ENCODE measurements around the gene WFDC13.
"Not testable (repeated sequence)": the region's sequence is repeated elsewhere in the genome, so short reads cannot be mapped to it uniquely, and the experiment has no call there.

The WFDC13 gene

GRCh38 chr20:45701873-45702272 is at the start of gene WFDC13:
Gene WFDC13 (plus strand): TSS chr20:45702038. CDS start chr20:45702124, 86 bp downstream.
- no peaks in the 10 kb centered on the region for H3K27me3 ChIP-seq (replicated peaks; ENCODE audit: control insufficient read depth, insufficient read depth, low read length)
- DNase-seq (ENCODE audit: low read depth) = no peak
- H3K9ac ChIP-seq (ENCODE audit: low read length) = no peak within 1 kb of the TSS
- H3K4me1 ChIP-seq (ENCODE audit: control insufficient read depth, insufficient read depth, low read length) = no peaks in the 10 kb centered on the region
- no peak within 1 kb of the TSS for H3K4me3 ChIP-seq (ENCODE audit: low read length)
- no peaks in the 10 kb centered on the region for H3K9me3 ChIP-seq (ENCODE audit: control insufficient read depth, low read length)
- no peaks in the 10 kb centered on the region for H3K36me3 ChIP-seq (ENCODE audit: control insufficient read depth, insufficient read depth, low read length, severe bottlenecking)

- DNase-seq (ENCODE audit: low read depth); H3K4me3 ChIP-seq (ENCODE audit: low read length); H3K27me3 ChIP-seq (replicated peaks; ENCODE audit: control insufficient read depth, insufficient read depth, low read length); H3K9ac ChIP-seq (ENCODE audit: low read length); H3K4me1 ChIP-seq (ENCODE audit: control insufficient read depth, insufficient read depth, low read length); H3K9me3 ChIP-seq (ENCODE audit: control insufficient read depth, low read length); H3K36me3 ChIP-seq (ENCODE audit: control insufficient read depth, insufficient read depth, low read length, severe bottlenecking): not testable (repeated sequence)
Observed at GRCh38 chr20:45657038-45657437, 44.8 kb upstream of the WFDC13 start.

GRCh38 chr20:45670139-45670538 is 31.7 kb upstream of the WFDC13 start, which contains the start of gene WFDC11:
Gene WFDC11 (minus strand): TSS chr20:45670239. CDS start chr20:45650600, 19,639 bp downstream.
- Histone ChIP-seq H3K9me3 (ENCODE audit: control insufficient read depth, low read length) (peaks cover 14% of the 10 kb centered on the region), H3K36me3 (ENCODE audit: control insufficient read depth, insufficient read depth, low read length, severe bottlenecking) (no peaks in the 10 kb centered on the region), H3K4me1 (ENCODE audit: control insufficient read depth, insufficient read depth, low read length) (no peaks in the 10 kb centered on the region), H3K9ac (ENCODE audit: low read length) (no peak within 1 kb of the TSS), H3K4me3 (ENCODE audit: low read length) (no peak within 1 kb of the TSS), H3K27me3 (replicated peaks; ENCODE audit: control insufficient read depth, insufficient read depth, low read length) (no peaks in the 10 kb centered on the region)
- no peak for DNase-seq (ENCODE audit: low read depth)

GRCh38 chr20:45672765-45673164 is 29.1 kb upstream of the WFDC13 start:
- no peak overlapping the region for H3K9ac ChIP-seq (ENCODE audit: low read length)
- H3K4me1 ChIP-seq (ENCODE audit: control insufficient read depth, insufficient read depth, low read length) = no peaks in the 10 kb centered on the region

GRCh38 chr20:45679650-45680049 is 22.2 kb upstream of the WFDC13 start:
- Histone ChIP-seq H3K36me3 (ENCODE audit: control insufficient read depth, insufficient read depth, low read length, severe bottlenecking) (no peaks in the 10 kb centered on the region), H3K4me1 (ENCODE audit: control insufficient read depth, insufficient read depth, low read length) (no peaks in the 10 kb centered on the region), H3K9me3 (ENCODE audit: control insufficient read depth, low read length) (peaks cover 49% of the 10 kb centered on the region), H3K4me3 (ENCODE audit: low read length) (no peak overlapping the region), H3K9ac (ENCODE audit: low read length) (no peak overlapping the region), H3K27me3 (replicated peaks; ENCODE audit: control insufficient read depth, insufficient read depth, low read length) (peaks cover 10% of the 10 kb centered on the region)
- no peak for DNase-seq (ENCODE audit: low read depth)

More at GRCh38 chr20:45672765-45673164, 29.1 kb upstream of the WFDC13 start:
- no peaks in the 10 kb centered on the region for H3K36me3 ChIP-seq (ENCODE audit: control insufficient read depth, insufficient read depth, low read length, severe bottlenecking)
- DNase-seq (ENCODE audit: low read depth) = no peak
- H3K27me3 ChIP-seq (replicated peaks; ENCODE audit: control insufficient read depth, insufficient read depth, low read length) = no peaks in the 10 kb centered on the region
- H3K4me3 ChIP-seq (ENCODE audit: low read length) = no peak overlapping the region
- peaks cover 31% of the 10 kb centered on the region for H3K9me3 ChIP-seq (ENCODE audit: control insufficient read depth, low read length)

GRCh38 chr20:45685896-45686295 is 15.9 kb upstream of the WFDC13 start:
- no peaks in the 10 kb centered on the region for H3K4me1 ChIP-seq (ENCODE audit: control insufficient read depth, insufficient read depth, low read length)
- H3K36me3 ChIP-seq (ENCODE audit: control insufficient read depth, insufficient read depth, low read length, severe bottlenecking) = no peaks in the 10 kb centered on the region
- no peak overlapping the region for H3K9ac ChIP-seq (ENCODE audit: low read length)
- no peak for DNase-seq (ENCODE audit: low read depth)
- peaks cover 4% of the 10 kb centered on the region for H3K9me3 ChIP-seq (ENCODE audit: control insufficient read depth, low read length)
- no peak overlapping the region for H3K4me3 ChIP-seq (ENCODE audit: low read length)
- H3K27me3 ChIP-seq (replicated peaks; ENCODE audit: control insufficient read depth, insufficient read depth, low read length) = peaks cover 10% of the 10 kb centered on the region

GRCh38 chr20:45693346-45693745 is 8.5 kb upstream of the WFDC13 start:
- H3K9ac ChIP-seq (ENCODE audit: low read length); H3K9me3 ChIP-seq (ENCODE audit: control insufficient read depth, low read length); H3K36me3 ChIP-seq (ENCODE audit: control insufficient read depth, insufficient read depth, low read length, severe bottlenecking); H3K4me3 ChIP-seq (ENCODE audit: low read length); H3K27me3 ChIP-seq (replicated peaks; ENCODE audit: control insufficient read depth, insufficient read depth, low read length); H3K4me1 ChIP-seq (ENCODE audit: control insufficient read depth, insufficient read depth, low read length); DNase-seq (ENCODE audit: low read depth): not testable (repeated sequence)

- Histone ChIP-seq H3K4me1 (ENCODE audit: control insufficient read depth, insufficient read depth, low read length) (no peaks in the 10 kb centered on the region), H3K27me3 (replicated peaks; ENCODE audit: control insufficient read depth, insufficient read depth, low read length) (no peaks in the 10 kb centered on the region), H3K36me3 (ENCODE audit: control insufficient read depth, insufficient read depth, low read length, severe bottlenecking) (no peaks in the 10 kb centered on the region), H3K9ac (ENCODE audit: low read length) (no peak overlapping the region), H3K9me3 (ENCODE audit: control insufficient read depth, low read length) (no peaks in the 10 kb centered on the region), H3K4me3 (ENCODE audit: low read length) (no peak overlapping the region)
- DNase-seq (ENCODE audit: low read depth) = no peak
Observed at GRCh38 chr20:45695496-45695895, 6.3 kb upstream of the WFDC13 start.

GRCh38 chr20:45701104-45701503 is 734 bp upstream of the WFDC13 start:
- DNase-seq (ENCODE audit: low read depth) = no peak
- H3K4me1 ChIP-seq (ENCODE audit: control insufficient read depth, insufficient read depth, low read length) = no peaks in the 10 kb centered on the region
- no peaks in the 10 kb centered on the region for H3K9me3 ChIP-seq (ENCODE audit: control insufficient read depth, low read length)
- H3K36me3 ChIP-seq (ENCODE audit: control insufficient read depth, insufficient read depth, low read length, severe bottlenecking) = no peaks in the 10 kb centered on the region
- no peaks in the 10 kb centered on the region for H3K27me3 ChIP-seq (replicated peaks; ENCODE audit: control insufficient read depth, insufficient read depth, low read length)
- H3K9ac ChIP-seq (ENCODE audit: low read length) = no peak overlapping the region
- H3K4me3 ChIP-seq (ENCODE audit: low read length) = no peak overlapping the region

GRCh38 chr20:45704969-45705637 is 3.3 kb downstream of the WFDC13 start, which contains the start of gene WFDC10B:
Gene WFDC10B (minus strand): TSS chr20:45705019. CDS start chr20:45685992, 19,027 bp downstream.
- Histone ChIP-seq H3K9me3 (ENCODE audit: control insufficient read depth, low read length) (no peaks in the 10 kb centered on the region), H3K9ac (ENCODE audit: low read length) (no peak within 1 kb of the TSS), H3K36me3 (ENCODE audit: control insufficient read depth, insufficient read depth, low read length, severe bottlenecking) (no peaks in the 10 kb centered on the region), H3K27me3 (replicated peaks; ENCODE audit: control insufficient read depth, insufficient read depth, low read length) (no peaks in the 10 kb centered on the region), H3K4me1 (ENCODE audit: control insufficient read depth, insufficient read depth, low read length) (no peaks in the 10 kb centered on the region), H3K4me3 (ENCODE audit: low read length) (no peak within 1 kb of the TSS)
- DNase-seq (ENCODE audit: low read depth) = no peak

GRCh38 chr20:45716141-45716688 is 14.4 kb downstream of the WFDC13 start:
- not testable (repeated sequence) for H3K36me3 ChIP-seq (ENCODE audit: control insufficient read depth, insufficient read depth, low read length, severe bottlenecking); H3K9ac ChIP-seq (ENCODE audit: low read length); H3K4me3 ChIP-seq (ENCODE audit: low read length); H3K4me1 ChIP-seq (ENCODE audit: control insufficient read depth, insufficient read depth, low read length); H3K27me3 ChIP-seq (replicated peaks; ENCODE audit: control insufficient read depth, insufficient read depth, low read length); H3K9me3 ChIP-seq (ENCODE audit: control insufficient read depth, low read length); DNase-seq (ENCODE audit: low read depth)
